ENCODE data around the gene PTGR3.
A peak's percentile ranks its signal among the peaks of the same experiment; 100 is the strongest.

PTGR3 gene

DNA sequence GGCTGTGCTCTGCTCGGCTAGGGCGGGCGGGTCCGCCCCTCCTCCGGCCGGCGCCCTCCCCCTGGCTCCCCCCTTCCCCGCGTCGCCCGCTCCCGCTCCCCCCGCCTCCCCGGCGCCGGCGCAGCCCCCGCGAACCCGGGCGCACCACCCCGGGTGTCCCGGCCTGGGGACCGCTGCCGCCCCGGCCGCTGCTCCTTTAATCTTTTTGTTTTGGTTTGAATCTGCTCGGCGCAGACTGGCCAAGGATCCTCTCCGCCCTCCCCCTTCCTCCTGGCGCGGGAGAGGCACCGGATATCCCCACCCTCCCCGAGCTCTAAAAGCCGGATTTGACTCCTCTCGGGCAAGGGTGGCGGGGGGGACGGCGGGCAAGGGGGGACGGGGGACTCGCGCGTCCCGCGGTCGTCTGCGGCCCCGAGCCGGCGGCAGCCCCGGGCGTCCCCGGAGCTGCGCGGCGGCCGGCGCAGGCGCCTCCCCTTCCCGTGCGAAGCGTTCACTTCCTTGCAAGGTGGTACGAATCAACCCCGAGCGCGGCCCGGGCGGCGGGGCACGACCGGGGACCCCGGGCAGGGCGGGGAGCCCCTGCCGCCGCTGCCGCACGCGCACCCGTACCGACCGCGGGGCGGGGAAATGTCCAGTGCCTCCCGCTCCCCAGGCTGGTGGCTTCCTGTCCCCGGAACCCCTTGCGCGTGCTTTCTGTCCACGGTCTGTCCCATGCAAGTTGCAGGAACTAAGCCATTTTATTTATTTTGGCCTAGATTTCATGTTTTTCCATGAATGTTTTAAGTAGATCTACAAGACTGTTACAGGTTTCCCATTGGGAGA is at the start of gene PTGR3:
Gene PTGR3 (minus strand): TSS at position 11 of the 822 bp plus-strand sequence. CDS start 81 bp downstream, outside the sequence.
- peak; percentile 84 for DNase-seq (ENCODE audit: low spot score)

- DNase-seq (ENCODE audit: low spot score), result peak; percentile 64
These were observed 48.7 kb upstream of the PTGR3 start for GRCh38 chr18:75257605-75258004.

DNA sequence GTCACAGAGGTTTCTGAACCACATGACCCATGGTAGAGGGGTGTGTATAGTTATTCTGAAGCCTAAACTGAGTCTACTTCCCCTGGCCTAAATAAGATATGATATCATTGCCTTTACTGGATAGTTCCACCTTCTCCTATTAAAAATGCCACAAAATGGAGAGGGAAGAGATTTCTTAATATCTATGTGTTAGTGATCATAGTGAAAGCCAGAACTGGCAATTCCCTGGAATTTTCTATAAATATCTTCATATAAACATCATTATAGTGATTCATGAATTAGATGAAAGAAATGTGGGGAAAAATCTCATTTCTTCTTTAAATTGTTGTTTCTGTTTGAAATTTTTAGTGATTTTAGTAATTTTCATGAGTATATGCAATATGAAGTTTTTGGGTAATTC is 47.4 kb upstream of the PTGR3 start:
- DNase-seq (ENCODE audit: low spot score), result no peak

DNA sequence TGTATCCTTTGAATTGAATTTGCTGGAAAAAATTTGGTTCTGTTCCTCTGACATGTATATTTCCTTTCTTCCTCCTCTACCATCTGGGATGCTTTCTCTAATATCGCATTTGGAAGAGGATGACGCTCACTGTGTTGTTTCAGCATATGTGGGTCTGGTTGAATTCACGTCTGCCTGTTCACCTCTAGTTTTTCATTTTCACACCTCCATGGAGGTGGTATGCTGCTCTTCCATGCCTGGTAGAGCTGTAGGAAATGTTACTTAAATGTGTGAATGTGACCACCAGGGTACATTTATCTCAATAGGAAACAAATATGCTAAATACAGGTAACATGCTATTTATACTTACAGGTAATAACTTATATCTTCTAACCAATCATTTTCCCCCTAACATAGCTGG is 46.2 kb upstream of the PTGR3 start:
- DNase-seq (ENCODE audit: low spot score), result no peak

DNA sequence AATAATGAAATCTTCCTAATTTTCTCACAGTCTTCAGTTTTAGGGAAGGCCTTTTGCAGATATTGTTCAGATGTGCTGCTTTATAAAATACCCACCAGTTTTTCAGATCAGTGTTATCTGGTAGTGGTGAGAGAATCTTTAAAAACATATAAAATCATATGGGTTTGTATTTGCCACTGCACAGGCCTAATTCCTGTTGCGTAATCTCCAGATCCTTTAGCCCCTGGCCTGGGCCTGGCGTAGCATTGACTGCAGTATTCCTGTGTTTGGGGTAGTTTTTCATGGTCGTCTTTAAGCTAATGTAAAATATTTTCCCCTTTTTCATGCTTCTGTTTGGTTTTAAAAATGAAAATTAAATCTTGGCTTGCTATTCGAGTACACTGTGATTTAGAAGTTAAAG is 44.8 kb upstream of the PTGR3 start:
- no peak for DNase-seq (ENCODE audit: low spot score)

DNA sequence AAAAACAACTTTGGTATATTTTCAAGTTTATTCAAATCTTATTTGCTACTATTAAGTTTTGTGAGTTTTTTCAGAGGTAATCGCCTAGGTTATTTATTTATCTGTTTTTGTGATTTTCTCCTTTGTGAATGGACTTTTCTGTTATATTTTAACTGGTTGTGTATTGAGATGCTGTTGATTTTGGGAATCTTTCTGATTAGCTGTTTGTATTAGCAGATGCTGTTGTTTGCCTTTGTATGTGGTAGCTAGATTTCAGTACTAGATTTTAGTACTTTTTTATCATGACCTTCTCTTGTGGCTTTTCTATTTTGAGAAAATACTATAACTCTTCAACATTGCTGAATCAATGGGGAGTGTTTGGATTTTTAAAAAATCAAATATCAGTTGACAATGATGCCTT is 44.1 kb upstream of the PTGR3 start:
- no peak for DNase-seq (ENCODE audit: low spot score)

- DNase-seq (ENCODE audit: low spot score), result no peak
These were observed 43.2 kb upstream of the PTGR3 start for GRCh38 chr18:75252136-75252535.

DNA sequence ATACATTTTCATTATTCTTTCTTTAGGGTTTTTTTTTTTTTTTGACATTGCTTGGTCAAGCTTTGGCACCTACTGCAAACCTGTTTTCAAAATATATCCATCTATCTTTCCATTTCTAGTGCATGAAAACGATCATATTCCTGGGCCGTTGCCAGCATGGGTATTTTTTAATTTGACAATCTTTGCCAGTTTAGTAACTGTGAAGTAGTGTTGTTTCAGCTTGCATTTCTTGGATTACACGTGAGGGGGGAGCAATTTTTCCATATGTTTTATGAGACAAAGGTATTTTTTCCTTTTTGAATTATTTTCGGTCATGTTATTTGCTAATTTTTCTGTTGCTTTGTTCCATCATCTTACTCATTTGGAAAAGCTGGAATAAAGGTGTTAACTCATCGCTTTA is 42.5 kb upstream of the PTGR3 start:
- no peak for DNase-seq (ENCODE audit: low spot score)

DNA sequence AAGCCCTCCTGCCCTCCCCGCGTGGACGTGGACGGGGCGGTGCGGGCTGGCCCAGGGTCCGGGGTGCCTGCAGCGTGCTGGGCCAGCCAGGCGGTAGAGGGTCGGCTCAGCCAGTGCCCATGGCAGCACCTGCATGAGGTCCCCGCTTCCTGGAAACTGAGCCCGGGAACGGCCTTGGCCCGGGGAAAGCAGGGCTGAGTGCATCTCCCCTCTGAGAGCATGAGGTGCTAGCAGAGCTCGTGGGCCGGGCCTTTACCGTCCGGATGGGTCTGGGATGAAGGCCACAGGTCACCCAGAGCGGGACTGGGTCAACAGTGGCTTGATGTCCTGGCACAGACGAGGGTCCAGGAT is 41.5 kb upstream of the PTGR3 start:
- DNase-seq (ENCODE audit: low spot score), result no peak

DNA sequence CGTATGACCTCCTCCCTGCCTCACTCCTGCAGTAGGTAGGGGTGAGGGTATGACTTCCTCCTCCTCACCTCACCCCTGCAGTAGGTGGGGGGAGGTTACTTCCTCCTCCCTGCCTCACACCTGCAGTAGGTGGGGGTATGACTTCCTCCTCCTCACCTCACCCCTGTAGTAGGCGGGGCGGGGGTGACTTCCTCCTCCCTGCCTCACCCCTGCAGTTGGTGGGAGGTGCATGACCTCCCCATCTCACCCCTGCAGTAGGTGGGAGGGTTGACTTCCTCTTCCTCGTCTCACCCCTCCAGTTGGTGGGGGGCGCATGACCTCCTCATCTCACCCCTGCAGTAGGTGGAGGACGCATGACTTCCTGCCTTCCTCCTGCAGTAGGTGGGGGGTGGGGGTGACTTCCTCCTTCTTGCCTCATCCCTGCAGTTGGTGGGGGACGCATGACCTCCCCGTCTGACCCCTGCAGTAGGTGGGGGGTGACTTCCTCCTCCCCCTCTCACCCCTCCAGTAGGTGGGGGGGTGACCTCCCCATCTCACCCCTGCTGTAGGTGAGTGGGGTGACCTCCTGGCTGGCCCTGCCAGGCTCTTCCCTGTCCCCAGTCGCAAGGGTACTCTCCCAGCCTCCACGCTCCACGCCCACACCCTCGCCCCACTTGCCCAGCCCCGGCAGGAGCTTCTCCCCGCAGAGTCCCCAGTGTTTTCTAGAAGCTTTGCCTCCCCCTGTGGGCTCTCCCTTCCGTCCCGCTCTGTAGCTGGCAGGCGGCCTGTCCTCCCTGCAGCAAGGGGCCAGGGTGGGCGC is 40.9 kb upstream of the PTGR3 start:
- DNase-seq (ENCODE audit: low spot score), result no peak

GRCh38 chr18:75249175-75249518 is 40.2 kb upstream of the PTGR3 start:
- no peak for DNase-seq (ENCODE audit: low spot score)

- DNase-seq (ENCODE audit: low spot score), result no peak
These were observed 39.7 kb upstream of the PTGR3 start for GRCh38 chr18:75248426-75249174.

- peak; percentile 57 for DNase-seq (ENCODE audit: low spot score)
These were observed 38.9 kb upstream of the PTGR3 start for GRCh38 chr18:75247611-75248421.

GRCh38 chr18:75246721-75247610 is 38.0 kb upstream of the PTGR3 start:
- no peak for DNase-seq (ENCODE audit: low spot score)

DNA sequence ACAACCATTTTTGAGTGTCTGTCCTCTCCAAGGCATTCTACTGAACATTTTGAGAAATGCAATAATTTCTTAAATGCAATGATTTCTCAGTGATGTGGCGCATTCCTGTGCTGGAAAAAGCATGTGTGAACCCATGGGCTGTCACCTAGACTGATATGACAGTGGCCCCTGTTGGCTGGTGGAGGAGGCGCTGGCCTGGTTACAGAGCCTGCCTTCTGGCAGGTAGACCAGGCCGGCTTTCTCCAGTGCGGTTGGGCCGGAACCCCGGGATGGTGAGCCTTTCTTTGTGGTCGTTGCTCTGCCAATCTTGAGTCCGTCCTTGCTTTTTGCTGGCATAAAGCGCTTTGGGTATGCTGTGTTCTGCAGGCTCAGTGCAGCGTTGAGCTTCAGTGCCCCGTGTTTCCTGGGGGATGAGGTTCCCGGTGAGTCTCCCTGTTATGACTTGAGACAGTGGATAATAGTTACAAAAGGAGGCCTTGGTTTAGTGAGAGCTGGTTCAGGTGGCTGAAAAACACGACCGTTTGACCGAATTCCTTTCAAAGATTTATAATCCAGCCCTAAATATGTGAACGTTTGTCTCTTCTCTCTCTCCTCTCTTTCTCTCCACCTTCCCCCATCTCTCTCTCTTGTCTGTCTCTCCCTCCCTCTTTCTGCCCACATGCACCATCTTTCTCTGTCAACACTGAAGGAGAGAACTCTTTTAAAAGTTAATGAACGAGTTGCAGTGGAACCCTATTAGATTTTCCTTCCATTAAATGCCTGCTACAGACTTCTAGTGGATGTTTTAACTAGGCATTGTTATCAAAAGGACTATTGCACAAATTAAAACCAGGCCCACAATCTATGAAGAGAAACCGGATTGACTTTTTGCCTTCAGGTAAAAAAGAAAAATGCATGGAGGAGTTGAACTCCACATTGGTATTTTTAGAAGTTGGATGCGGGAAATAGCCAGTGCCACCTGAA is 35.7 kb upstream of the PTGR3 start:
- DNase-seq (ENCODE audit: low spot score), result no peak

DNA sequence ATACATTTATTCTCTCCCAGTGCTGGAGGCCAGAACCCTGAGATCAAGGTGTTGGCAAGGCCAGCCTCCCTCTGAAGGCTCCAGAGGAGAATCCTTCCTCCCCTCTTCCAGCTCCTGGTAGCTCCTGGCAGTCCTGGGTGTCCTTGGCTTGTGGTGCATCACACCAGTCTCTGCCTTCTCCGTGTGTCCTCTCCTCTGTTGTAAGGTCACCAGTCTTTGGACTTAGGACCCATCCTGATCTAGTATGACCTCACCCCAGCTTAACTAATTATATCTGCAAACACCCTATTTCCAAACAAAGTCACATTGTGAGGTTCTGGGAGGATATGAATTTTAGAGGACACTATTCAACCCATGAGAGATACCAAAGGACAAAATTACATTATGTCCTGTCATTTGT is 32.8 kb upstream of the PTGR3 start:
- DNase-seq (ENCODE audit: low spot score), result no peak

GRCh38 chr18:75240433-75240832 is 31.5 kb upstream of the PTGR3 start:
- no peak for DNase-seq (ENCODE audit: low spot score)

DNA sequence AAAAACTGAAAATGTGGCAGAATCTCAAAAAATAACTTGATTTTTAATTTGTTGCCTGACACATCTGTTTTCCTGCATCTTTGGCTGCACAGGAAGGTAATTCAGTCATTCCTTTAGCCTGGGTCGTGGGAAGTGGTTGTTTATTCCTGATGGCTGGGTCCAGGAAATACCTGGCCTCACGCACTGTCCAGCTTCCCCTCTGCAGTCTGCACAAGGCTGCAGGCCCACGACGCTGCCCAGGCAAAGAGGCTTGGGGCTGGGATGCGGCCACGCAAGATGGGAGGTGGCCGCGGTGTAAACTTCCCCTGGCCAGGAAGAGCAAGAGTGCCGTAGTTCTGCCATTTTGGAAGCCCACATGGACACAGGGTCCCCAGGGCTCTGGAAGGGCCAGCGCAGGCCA is 29.8 kb upstream of the PTGR3 start:
- no peak for DNase-seq (ENCODE audit: low spot score)

DNA sequence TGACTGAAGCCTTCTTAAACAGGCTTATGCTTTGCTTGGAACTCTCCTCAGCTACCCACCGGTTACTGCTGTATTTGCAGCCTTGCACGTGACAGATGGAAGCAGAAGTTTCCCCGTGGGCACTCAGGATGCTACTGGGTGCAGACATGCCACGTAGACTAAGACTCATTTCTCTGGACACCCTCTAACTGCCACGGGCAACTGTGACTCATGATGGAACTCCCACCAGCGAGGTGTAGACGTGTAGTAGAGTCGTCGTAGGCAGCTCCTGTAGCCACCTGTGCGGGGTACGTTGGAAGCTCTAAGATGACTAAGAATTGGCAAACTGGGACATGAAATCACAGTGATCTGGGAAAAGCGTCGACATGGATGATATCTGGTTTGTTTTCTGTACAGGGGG is 29.2 kb upstream of the PTGR3 start:
- no peak for DNase-seq (ENCODE audit: low spot score)

DNA sequence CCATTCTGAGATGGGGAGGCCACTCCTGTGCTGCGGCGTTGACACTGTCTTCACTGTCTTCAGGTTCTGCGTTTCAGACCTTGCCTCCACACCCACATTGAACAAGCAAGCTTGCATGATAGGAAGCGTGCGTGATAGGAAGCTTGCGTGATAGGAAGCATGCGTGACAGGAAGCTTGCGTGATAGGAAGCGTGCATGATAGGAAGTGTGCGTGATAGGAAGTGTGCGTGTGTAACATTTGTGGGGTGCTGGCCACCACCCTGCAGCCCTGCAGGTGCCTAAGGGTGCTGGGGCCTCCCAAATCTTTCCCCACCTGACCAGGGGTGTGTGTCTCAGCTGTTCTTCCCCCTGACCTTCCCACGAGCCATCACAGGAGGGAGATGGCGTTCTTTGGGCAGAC is 27.0 kb upstream of the PTGR3 start:
- DNase-seq (ENCODE audit: low spot score), result no peak

Measured in Ammon's horn (tissue), 1 donor.